Left lobe of liver (tissue), 2 donors: ENCODE measurements around the gene QDPR. TPM values are rescaled to one million over a fixed set of nuclear protein-coding genes. Genes with fewer than 3 reads are reported as not detected.
"Not testable (repeated sequence)": the region's sequence is repeated elsewhere in the genome, so short reads cannot be mapped to it uniquely, and the experiment has no call there.

ENCODE experiments used
- ATAC-seq: fragments of 200-7000 bp; cut with Tn5 transposase; one replicate; pipeline ENCODE4 v1.9.1; 2020; ENCODE audit warnings: mild to moderate bottlenecking, moderate library complexity
- DNase-seq: peaks from one replicate; pipeline ENCODE4 v3.0.0-alpha.2; 2020; ENCODE audit warnings: low spot score
- total RNA-seq: library from RNA; stranded (reverse); gene quantifications from one replicate; pipeline ENCODE4 v1.2.1, GENCODE V29; 2021
- donor health status: DM: no; HTN: no; CAD: no; lungs with moderate emphysema.
- donor health status: DM: no; HTN: yes; CAD: no.

The QDPR gene
- total RNA-seq, 1 donor from 2014 or later: 156 TPM

DNA sequence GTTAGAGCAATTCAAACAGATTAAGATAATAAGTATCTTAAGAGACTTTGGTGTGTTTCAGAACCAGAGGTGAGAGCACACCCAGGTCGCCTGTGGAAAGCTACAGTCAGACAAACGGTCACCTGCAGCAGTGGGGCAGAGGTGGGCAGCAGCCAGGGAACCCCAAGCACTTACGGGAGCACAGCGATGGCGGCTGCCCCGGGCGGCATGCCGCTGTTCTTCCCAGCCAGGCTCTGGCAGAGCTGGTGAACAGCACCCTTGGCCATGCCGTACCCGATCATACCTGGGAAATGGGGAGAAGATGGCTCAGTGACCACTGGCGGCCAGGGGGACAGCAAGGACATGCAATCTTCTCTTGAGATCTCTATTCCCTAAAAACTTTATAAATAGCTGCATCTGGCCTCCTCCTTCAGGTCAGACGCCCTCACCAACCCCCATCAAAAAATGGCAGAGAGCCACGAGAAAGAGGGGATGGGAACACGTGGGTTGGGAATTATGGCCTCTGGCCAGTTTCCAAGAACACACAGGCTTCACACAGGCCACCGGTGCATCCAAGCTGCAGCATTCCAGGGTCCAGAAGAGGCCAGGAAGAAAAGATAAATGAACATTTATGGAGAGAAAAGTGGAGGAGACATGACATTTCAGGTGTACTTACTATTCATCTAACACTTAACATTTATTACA is 19.7 kb downstream of the QDPR start:
- DNase-seq (peak; percentile 78), ATAC-seq (peak; percentile 17)

DNA sequence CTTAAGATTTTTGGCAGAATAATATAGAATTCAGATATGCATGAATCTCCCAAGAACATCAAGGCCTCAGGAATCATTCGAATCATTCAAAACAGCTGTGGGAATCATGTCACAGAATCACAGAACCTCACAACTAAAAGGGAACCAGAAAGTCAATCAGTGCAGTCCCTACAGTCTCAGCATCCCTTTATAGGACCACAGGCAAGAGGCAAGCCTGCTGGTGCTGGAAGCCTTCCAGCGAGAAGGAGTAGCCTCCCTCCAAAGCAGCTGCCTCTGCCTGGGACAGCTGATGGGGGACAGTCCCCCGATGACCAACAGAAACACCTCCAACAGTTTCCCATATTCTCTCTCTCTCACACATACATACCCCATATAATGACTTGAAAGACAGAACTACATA is 20.7 kb downstream of the QDPR start:
- no peak for ATAC-seq
- DNase-seq: no peak

DNA sequence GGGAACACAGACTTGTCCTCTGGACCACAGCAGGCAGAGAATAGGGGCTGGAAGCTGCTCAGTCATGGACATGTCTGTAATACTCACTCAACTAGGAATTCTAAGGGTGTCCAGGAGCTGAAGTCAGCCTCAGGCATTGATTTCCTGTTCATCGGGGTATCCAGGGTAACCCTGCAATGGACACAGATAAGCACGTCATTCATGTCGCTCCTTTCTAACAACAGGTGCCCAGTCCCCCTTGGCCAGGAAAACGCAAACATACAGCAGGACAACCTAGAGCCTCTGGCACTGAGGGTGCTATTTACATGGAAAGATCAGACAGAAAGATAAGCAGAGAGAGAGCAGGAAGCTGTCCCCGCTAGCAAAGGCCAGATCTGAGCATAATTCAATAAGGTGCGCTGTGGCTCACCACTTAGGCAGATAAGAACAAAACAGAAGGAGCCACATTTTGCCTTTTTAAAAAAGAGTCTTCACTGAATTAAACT is 21.3 kb downstream of the QDPR start:
- ATAC-seq: peak; percentile 76
- peak; percentile 92 for DNase-seq

DNA sequence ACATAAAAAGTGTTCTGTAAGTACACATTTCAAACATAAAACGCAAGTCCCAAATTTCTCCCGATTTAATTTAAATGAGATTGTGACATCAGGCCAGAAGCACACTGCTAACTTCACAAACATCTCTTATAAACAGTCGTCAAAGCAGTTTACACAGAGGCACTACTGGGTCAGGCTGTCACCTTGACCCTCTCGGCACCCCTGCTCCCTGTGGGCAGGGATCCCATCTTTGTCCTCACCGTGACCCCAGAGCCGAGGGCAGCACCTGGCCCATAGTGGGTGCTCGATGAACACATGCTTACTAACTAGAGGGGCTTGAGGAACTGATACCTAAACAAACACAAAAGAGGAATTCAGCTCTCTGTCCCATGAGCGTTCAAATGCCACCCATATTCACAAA is 22.2 kb downstream of the QDPR start:
- DNase-seq (peak; percentile 90), ATAC-seq (peak; percentile 79)

DNA sequence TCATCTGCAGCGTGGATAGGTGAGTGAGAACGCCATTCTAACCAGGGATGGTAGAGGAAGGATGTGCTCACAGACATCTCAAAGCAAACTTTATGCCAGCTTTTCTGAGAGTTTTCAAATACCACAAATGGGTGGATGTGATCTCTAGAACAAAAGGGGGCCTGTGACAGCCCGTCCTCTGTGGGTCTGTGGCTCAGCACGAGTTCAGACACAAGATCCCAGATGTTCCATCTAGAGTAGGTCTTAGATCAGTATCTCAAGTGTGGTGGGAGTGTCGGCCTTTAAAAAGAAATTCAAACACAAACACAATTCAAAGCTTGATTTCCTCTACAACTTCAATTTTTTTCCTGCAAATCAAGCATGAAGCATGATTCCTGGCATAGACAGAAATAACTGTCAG is 22.8 kb downstream of the QDPR start:
- DNase-seq (no peak), ATAC-seq (no peak)

DNA sequence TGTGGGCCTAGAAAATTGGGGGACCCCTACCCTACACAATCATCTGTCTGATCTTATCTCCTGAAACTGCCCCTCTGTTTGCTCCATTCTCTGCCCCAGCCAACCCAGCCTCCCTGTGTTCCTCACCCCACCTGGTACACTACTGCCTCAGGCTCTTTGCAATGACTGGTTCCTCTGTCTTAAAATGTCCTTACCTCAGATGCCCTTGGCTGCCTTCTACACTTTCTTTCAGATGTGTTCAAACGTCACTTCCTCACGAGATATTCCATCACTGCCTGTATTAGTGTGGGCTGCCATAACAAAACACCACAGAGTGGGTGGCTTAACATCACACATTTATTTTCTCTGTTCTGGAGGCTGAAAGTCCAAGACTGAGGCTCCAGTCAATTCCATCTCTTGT is 29.2 kb downstream of the QDPR start:
- ATAC-seq: no peak
- DNase-seq: no peak

DNA sequence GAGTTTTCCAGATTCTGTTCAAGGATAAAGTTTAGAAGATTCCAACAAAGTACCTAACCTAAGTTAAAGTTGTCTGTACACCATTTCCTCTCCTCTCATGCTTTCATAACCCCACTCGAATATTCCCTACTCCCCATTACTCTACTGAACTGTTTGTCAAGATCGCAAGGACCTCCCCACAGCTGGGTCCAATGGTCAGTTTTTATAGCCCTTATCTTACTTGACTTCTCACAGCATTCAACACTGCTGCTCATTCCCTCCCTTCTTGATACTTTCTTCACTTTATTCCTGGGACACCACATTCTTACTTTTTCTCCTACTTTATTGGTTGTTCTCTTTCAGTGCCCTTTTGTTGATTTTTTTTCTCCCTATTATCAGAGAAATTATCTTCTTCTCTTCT is 30.9 kb downstream of the QDPR start:
- DNase-seq (no peak), ATAC-seq (peak; percentile 13)

DNA sequence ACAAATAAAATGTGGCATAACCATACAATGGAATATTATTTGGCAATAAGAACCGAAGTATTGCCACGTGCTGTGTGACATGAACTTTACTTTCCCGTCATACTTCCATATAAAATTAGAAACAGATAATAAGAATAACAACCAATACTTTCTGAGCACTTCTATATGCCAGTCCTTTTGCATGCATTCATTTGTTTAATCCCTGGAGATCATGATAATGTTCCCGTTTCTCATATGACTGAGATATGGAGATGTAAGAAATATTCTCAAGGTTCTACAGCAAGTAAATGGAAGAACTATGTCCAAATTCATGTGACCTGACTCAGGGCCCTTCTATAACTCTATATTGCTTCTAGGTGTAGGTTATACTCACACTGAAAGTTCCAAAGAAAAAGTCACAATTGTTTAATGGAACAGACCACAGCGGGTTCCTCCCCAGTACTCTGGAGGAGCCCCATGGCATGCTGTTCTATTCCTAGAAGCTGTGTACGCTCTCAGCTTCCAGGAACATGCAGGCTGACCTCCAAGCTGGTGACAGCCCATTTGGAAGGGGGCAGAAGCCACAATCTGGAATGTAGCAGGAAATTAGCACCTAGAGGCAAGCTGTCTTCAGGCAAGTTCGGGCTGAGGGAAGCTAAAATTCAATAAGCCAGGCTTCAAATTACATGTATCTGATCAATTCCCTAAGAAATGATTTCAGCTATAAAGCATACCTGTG is 31.5 kb downstream of the QDPR start:
- no peak for ATAC-seq
- DNase-seq: no peak

DNA sequence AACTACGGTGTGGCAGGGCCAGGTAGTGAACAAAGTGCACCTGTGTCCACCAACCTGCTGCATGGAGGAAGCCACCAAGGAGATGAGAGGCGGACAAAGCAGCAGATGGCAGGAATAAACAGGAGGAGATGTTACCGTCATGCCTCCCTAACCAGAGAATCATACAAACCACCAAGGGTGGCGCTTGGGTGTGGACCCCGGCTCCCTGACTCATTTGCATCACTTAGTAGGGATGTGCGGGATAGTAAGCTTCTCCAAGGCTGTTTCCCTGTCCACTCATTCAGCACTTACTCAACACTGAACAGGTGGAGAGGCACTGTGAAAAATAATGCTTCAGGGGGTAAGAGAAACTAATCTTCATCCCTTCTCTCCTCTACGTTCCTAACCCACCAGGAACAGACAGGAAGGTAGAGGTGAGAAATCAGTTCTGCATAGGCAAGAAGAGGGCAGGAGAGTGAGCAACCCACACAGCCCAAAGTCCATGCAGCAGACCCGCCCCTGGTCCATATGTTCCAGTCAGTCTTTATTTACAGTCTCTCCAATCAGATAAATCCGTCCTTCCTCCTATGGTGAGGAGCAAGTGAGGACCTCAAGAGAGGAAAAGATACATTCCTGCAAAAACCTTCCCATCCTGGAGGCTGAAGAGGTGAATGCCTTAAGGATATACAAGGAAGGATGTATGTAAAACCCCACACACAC is 34.0 kb downstream of the QDPR start:
- ATAC-seq (no peak), DNase-seq (no peak)

DNA sequence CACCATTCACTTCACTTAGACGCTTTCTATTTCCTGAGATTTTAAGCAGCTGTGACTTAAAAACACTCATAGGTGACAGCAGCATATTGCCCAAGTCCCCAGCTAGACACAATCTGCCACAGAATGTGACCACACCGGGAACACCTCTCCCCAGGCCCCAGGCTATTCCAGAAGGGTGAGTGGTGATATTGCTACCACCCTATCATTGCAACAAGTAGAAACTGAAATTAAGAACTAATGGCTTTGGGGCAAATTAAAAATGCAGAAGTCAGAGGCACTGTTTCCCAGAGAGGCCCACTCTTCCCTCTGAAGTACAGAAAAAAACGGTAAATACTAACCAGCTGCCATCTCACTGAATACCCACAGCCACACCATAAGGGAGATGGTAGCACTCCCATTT is 35.0 kb downstream of the QDPR start:
- DNase-seq (no peak), ATAC-seq (no peak)

DNA sequence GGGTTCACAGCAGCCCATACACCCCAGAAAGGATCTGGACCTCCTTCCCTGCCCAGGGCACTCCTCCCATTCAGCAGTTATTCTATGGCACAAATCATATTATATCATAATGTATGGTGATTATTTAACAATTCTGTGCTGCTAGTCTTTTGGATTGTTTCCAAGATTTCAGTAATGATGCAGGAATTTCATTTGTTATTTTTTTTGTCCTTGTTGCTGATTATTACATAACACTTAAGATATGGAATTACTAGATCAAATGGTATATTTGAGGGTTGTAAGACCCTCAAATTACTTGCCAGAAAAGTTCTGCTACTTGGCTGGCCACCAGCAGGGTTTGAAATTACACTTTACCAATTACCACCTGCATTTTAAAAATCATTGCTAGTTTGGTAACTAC is 36.4 kb downstream of the QDPR start:
- DNase-seq (no peak), ATAC-seq (no peak)

DNA sequence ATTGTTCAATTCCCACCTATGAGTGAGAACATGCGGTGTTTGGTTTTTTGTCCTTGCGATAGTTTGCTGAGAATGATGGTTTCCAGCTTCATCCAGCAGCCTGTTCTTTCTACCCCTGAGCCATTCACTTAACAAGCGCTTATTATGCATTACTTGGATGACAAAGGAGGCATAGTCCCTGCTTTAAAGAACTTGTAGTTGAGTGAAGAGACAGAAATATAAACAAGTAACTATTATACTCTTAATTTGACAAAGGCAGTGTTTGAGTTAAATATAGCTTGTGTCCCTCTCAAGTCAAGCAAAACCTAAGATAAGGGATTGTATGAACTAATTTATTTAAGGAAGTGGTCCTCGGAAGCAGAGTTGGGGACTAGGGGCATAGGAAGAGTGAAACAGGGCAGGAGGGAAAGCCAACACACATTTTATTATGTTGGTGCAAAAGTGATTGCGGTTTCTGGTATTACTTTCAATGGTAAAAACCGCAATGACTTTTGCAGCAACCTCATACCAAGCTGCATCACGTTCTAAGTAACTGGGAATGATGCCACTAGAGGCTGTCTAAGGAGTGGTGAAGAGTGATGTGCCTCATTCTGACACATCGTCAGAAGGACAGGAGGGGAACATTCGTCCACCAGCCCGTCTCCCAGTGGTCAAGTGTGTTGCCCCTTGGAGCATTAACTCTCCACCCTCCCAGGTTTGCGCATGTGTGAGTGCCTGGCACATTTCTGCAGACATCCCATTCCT is 41.8 kb downstream of the QDPR start:
- DNase-seq (no peak), ATAC-seq (no peak)

DNA sequence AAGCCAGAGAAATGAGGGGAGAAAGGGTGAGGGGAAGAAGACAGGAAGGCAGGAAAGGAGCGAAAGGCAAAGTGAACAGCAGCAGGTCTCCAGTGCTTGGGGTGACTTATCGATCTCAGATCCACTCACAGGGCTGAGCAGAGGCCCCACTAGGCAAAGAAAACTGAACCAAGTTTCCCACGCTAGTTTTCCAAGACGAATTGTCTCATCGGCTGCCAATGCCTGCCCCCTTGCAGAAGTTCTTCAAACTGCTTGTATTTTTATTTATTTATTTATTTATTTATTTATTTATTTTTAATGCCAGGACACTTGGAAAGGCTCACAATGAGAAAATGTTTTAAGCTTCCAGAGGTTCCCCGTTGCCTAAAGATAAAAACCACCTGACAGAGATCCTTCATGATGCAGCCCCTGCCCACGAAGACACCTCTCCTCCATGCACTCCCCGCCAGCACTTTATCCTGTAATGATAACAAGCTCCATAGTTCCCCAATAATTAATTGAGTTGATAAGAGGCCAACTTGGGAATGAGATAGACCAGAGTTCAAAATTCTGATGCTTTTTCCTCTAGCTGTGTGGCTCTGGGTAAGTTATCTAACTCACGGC is 43.2 kb downstream of the QDPR start:
- DNase-seq (no peak), ATAC-seq (peak; percentile 16)

DNA sequence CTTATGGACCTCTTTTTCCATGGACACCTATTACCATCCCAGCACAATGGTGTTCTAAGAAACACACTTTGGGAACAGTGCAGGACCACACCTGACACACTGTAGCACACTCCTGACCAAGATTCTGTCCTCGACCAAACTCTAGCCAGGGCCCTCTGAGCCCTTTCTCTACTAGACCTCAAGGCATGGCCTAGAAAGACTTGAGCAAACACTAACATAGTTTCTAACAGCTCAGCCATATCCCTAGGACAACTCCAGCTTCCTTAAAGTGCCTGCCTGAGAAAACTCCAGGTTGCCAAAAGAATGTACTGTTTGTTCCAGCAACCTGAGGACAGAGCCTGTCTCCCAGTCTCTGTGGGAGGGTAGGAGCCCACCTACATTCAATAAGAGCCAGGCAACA is 48.3 kb downstream of the QDPR start:
- DNase-seq (no peak), ATAC-seq (no peak)

DNA sequence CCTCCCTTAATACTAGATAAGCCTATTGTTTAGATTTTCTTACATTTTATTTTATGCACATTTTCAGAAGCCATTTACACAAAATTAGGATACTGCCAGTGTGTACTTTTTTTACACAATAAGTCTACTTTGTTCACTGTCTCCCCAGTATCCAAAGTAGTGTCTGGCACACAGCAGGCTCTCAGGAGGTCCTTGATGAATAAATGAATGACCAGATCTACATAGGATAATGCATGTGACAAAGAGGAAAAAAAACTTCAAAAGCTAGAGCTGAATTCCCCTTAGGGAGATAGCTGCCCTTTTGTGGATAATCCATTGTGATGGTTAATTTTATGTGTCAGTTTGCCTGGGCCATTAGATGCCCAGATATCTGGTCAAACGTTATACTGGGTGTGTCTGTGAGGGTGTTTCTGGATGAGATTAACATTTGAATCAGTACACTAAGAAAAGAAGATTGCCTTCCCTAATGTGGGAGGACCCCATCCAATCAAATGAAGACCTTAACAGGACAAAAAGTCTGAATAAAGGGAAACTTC is 61.6 kb downstream of the QDPR start:
- no peak for ATAC-seq
- DNase-seq: no peak

DNA sequence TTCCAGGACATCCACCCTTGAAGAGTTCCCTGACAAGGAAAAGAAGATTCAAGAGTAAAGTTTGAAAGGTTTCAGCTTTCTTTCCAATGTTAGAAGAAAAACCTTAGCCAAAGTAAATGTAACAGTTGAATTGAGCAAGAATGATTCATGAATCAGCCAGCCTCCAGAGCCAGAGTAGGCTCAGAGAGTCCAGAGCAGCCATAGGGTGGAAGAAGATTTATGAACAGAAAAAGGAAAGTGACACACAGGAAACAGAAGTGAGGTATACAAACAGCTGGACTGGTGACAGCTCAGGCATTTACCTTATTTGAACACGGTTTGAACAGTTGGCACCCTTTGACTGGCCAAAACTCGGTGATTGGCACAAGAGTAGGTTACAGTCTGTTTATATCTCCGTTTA is 63.2 kb downstream of the QDPR start:
- DNase-seq: no peak
- peak; percentile 80 for ATAC-seq

DNA sequence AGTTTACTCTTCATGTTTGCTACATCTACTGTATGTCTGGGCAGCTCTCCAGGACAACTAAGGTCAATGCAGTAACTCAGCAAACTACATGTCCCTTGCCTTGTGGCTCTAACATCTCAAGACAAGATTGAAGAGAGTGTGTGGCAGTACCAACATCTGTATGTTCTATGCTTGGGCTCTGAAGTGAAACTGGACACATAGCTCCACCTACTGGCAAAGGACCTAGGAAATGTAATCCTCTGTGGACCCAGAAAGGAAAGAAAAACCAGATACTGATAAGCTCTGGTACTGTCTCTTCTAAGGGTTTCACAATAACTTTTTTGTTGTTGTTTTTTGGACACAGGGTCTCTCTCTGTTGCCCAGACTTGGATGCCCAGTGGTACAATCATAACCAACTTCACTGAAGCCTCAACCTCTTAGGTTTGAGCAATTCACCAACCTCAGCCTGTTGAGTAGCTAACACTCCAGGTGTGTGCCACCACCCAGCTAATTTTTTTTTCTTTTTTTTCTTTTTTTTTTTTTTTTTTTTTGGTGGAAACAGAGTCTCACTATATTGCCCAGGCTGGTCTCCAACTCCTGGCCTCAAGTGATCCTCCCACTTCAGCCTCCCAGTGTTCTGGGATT is 64.1 kb downstream of the QDPR start:
- ATAC-seq (peak; percentile 99), DNase-seq (no peak)

DNA sequence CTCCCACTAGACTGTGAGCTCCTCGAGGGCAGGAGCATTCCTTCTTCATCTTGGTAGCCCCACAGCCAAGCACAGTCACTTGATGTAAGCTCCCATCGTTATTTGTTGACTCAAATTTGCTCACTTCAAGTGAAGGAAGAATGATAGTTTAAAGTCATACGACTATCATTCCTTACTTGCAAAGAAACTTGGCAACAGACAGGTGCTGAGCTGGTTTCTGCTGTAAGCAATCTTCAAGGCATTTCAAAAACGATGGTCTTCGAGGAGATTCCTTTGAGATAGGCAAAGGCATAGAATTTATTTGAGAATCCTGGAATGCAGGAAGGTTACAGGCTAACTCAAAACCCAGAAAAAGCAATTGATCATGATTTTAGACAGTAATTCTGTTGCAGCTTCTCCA is 64.8 kb downstream of the QDPR start:
- ATAC-seq (no peak), DNase-seq (no peak)

DNA sequence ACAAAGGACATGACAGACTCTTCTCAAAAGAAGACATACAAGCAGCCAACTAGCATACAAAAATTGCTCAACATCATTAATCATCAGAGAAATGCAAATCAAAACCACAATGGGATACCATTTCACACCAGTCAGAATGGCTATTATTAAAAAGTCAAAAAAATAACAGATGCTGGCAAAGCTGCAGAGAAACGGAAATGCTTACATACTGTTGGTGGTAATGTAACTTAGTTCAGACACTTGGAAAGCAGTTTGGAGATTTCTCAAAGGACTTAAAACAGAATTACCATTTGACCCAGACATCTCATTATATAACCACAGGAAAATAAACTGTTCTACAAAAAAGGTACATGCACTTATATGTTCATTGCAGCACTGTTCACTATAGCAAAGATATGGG is 69.4 kb downstream of the QDPR start:
- not testable (repeated sequence) for DNase-seq, ATAC-seq

DNA sequence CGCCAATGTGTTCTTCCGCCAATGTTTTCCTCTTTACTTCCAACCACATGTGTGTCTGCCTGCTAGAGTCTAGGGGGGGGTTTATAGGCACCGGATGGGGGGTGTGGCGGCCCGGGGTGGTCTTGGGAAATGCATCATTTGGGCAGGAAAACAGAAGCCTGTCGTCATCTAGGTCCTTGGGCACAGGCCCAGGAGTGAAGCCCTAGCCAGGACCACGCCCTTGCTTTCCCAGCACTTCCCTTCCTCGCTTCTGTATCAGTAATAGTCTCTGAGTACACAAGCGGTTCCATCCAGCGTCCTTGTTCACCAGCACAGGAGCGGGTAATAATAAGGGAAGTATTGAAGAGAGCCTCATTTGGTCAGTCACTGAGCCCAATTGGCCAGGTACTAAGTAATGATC is 74.5 kb downstream of the QDPR start:
- no peak for DNase-seq
- ATAC-seq: no peak
